Activated CD8-positive, alpha-beta T cell treated with anti-CD3 and anti-CD28 coated beads for 36 hours (primary cell): ENCODE data around the gene SPDYE4. TPM values are rescaled to one million over a fixed set of nuclear protein-coding genes. Genes with fewer than 3 reads are reported as not detected.

ENCODE experiments used
- ATAC-seq: fragments of 200-7000 bp; cut with Tn5 transposase; one replicate; pipeline ENCODE4 v1.10.0; 2021; ENCODE audit warnings: mild to moderate bottlenecking, moderate library complexity
- CTCF ChIA-PET: fragments of 350-600 bp; sonication (Branson Sonifier 250); formaldehyde crosslinking; loops from one replicate; lab custom pipeline; 2021; ENCODE audit warnings: antibody characterized with exemption; lab: Charles Lee
- POLR2A ChIA-PET: fragments of 350-600 bp; sonication (Branson Sonifier 250); formaldehyde crosslinking; loops from one replicate; lab custom pipeline; 2021; ENCODE audit warnings: antibody characterized with exemption; lab: Charles Lee
- DNase-seq: peaks from one replicate; pipeline ENCODE4 v3.0.0-alpha.2; 2020
- H3K27ac Mint-ChIP-seq: one replicate; pipeline ENCODE4 v1.8.0; 2021; ENCODE audit warnings: mild to moderate bottlenecking, mixed read lengths
- H3K27me3 Mint-ChIP-seq: one replicate; pipeline ENCODE4 v1.8.0; 2021; ENCODE audit warnings: mixed read lengths
- H3K36me3 Mint-ChIP-seq: one replicate; pipeline ENCODE4 v1.8.0; 2021; ENCODE audit warnings: low read depth, mixed read lengths
- H3K4me1 Mint-ChIP-seq: one replicate; pipeline ENCODE4 v1.8.0; 2021; ENCODE audit warnings: low read depth, mixed read lengths
- H3K4me3 Mint-ChIP-seq: one replicate; pipeline ENCODE4 v1.8.0; 2021; ENCODE audit warnings: mild to moderate bottlenecking, moderate library complexity, mixed read lengths
- H3K9me3 Mint-ChIP-seq: one replicate; pipeline ENCODE4 v1.8.0; 2021; ENCODE audit warnings: mixed read lengths
- intact Hi-C: fragments of 100-400 bp; cut with micrococcal nuclease; formaldehyde crosslinking; loops from one replicate; pipeline ENCODE4 v1.10.0; 2022
- total RNA-seq, 2 experiments: library from RNA; stranded (reverse); gene quantifications; one replicate each; pipeline ENCODE4 v1.2.3, GENCODE V29; 2021
- TF ChIP-seq, protein P1 (sequence below): fragments of 200-600 bp; IDR thresholded peaks from one replicate; pipeline ENCODE4 v1.8.0; 2022; ENCODE audit warnings: antibody characterized with exemption, mild to moderate bottlenecking

Gene SPDYE4
- total RNA-seq, 2 experiments from 2014 or later, result not detected

DNA sequence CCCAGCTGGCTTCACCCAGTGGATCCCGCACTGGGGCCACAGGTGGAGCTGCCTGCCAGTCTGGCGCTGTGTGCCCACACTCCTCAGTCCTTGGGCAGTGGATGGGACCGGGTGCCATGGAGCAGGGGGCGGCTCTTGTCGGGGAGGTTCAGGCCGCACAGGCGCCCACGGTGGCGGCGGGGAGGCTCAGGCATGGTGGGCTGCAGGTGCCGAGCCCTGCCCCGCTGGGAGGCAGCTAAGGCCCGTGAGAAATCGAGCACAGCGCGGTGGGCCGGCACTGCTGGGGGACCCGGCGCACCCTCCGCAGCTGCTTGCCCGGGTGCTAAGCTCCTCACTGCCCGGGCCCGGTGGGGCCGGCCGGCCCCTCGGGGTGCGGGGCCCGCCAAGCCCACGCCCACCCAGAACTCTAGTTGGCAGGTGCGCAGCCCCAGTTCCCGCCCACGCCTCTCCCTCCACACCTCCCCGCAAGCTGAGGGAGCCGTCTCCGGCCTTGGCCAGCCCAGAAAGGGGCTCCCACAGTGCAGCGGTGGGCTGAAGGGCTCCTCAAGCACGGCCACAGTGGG is 40.3 kb downstream of the SPDYE4 start:
- no peak for DNase-seq
- Mint-ChIP-seq H3K36me3 (no peaks in the 10 kb centered on the region), H3K9me3 (no peaks in the 10 kb centered on the region), H3K27me3 (no peaks in the 10 kb centered on the region), H3K27ac (no peak overlapping the region), H3K4me3 (no peak overlapping the region), H3K4me1 (no peaks in the 10 kb centered on the region)
- ATAC-seq, result no peak
- intact Hi-C loops, result no loop called here
- ChIA-PET CTCF (interaction anchor here (1.2 kb wide), 1 partner anchor 68 kb away, joined by 3 read pairs; no protein-coding TSS in a partner anchor), POLR2A (no interaction called here)
- TF ChIP-seq, protein P1, sequence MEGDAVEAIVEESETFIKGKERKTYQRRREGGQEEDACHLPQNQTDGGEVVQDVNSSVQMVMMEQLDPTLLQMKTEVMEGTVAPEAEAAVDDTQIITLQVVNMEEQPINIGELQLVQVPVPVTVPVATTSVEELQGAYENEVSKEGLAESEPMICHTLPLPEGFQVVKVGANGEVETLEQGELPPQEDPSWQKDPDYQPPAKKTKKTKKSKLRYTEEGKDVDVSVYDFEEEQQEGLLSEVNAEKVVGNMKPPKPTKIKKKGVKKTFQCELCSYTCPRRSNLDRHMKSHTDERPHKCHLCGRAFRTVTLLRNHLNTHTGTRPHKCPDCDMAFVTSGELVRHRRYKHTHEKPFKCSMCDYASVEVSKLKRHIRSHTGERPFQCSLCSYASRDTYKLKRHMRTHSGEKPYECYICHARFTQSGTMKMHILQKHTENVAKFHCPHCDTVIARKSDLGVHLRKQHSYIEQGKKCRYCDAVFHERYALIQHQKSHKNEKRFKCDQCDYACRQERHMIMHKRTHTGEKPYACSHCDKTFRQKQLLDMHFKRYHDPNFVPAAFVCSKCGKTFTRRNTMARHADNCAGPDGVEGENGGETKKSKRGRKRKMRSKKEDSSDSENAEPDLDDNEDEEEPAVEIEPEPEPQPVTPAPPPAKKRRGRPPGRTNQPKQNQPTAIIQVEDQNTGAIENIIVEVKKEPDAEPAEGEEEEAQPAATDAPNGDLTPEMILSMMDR, result no peak

DNA sequence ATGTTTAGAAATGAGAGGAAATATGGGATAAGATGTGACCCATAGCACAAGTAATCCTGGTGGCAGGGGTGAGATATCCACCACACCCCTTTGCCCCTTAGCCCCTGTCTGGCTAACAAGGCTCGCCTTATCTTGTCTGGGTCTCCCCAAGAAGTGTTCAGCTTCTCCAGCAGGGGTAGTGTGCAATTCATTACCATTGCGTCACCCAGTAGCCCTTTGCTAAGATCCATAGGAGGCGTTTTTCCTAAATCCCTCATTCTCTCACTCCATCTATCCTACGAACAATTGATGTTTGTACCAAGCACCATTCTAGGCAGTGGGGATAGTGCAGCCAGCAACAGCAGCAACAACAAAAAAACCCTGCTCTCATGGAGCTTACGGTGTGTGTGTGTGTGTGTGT is 44.5 kb downstream of the SPDYE4 start:
- intact Hi-C loops, result no loop called here
- Mint-ChIP-seq H3K27me3 (no peaks in the 10 kb centered on the region), H3K4me3 (no peak overlapping the region), H3K4me1 (no peaks in the 10 kb centered on the region), H3K9me3 (no peaks in the 10 kb centered on the region), H3K27ac (no peak overlapping the region), H3K36me3 (no peaks in the 10 kb centered on the region)
- ATAC-seq, result no peak
- TF ChIP-seq, protein P1, result no peak
- CTCF ChIA-PET, result interaction anchor here (1.0 kb wide), 1 partner anchor 73 kb away, joined by 3 read pairs; no protein-coding TSS in a partner anchor
- POLR2A ChIA-PET, result no interaction called here
- DNase-seq, result no peak

DNA sequence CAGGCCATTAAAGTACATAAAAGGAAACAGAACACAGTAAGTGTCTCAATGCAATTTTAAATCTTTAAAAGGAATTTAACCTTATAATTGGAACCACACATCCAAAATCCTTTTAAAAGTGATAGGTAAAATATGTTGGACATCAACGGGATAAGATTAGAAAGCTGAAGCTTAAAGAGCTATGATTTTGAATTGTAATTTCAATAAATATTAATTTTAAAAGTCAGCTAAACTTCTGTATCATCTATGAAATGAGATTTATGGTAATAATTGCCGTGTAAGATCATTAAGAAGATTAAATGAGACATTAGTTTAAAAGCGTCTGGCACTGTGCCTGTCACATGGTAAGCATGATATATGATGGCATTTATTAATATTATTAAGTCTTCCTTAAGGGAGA is 45.0 kb downstream of the SPDYE4 start:
- ChIA-PET POLR2A (no interaction called here), CTCF (no interaction called here)
- ATAC-seq, result no peak
- no peak for DNase-seq
- no peaks in the 10 kb centered on the region for H3K27me3 Mint-ChIP-seq
- H3K4me3 Mint-ChIP-seq, result no peak overlapping the region
- TF ChIP-seq, protein P1, result no peak
- H3K27ac Mint-ChIP-seq, result no peak overlapping the region
- no peaks in the 10 kb centered on the region for H3K36me3 Mint-ChIP-seq
- no peaks in the 10 kb centered on the region for H3K9me3 Mint-ChIP-seq
- intact Hi-C loops, result no loop called here
- H3K4me1 Mint-ChIP-seq, result no peaks in the 10 kb centered on the region

DNA sequence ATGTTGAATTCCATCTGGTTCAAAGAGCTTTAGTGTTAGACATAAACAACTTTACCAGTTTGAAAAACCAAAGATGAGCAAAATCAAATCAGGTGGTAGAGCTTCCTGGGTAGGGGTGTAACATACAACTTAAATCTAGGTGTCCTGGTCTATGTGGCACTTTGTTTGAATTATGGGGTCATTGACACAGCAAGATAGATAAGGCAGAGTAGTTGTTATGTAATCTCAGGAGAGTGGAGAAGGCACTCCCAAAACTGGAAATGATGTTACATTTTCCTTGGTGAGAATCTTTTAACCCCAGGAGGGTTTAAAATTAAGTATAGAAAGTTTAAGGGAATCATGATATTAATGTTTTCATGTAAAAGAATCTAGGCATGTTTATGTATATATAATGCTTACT is 45.6 kb downstream of the SPDYE4 start:
- no peaks in the 10 kb centered on the region for H3K27me3 Mint-ChIP-seq
- intact Hi-C loops, result no loop called here
- no peaks in the 10 kb centered on the region for H3K4me1 Mint-ChIP-seq
- H3K36me3 Mint-ChIP-seq, result no peaks in the 10 kb centered on the region
- no peak for ATAC-seq
- POLR2A ChIA-PET, result no interaction called here
- no peaks in the 10 kb centered on the region for H3K9me3 Mint-ChIP-seq
- H3K4me3 Mint-ChIP-seq, result no peak overlapping the region
- CTCF ChIA-PET, result no interaction called here
- TF ChIP-seq, protein P1, result no peak
- DNase-seq, result no peak
- H3K27ac Mint-ChIP-seq, result no peak overlapping the region

DNA sequence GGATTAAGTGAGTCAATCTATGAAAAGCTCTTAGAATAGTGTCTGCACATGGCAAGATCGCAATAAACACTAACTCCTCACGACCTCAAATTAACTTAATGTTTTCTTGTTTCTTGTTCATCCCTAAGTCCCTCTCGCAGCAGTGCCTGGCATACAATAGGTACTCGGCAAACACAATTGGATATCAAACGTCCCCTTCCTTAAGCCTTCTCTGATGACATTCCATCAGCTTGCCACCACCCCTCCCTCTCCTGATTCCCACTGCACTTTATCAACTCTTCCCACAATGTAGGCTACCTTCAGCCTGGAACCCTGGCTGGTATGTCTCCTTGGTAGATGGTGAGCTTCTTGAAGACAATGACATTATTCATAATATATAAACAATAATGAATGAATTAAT is 47.1 kb downstream of the SPDYE4 start:
- ChIA-PET CTCF (interaction anchor here (1.2 kb wide), 1 partner anchor 22 kb away, joined by 4 read pairs; no protein-coding TSS in a partner anchor), POLR2A (no interaction called here)
- DNase-seq (no peak), ATAC-seq (no peak)
- TF ChIP-seq, protein P1, result no peak
- Mint-ChIP-seq H3K4me1 (no peaks in the 10 kb centered on the region), H3K9me3 (no peaks in the 10 kb centered on the region), H3K36me3 (no peaks in the 10 kb centered on the region), H3K27ac (no peak overlapping the region), H3K4me3 (no peak overlapping the region), H3K27me3 (no peaks in the 10 kb centered on the region)
- intact Hi-C loops, result no loop called here
